ENCODE measurements around the gene CDK5RAP2.
"Not testable (repeated sequence)": the region's sequence is repeated elsewhere in the genome, so short reads cannot be mapped to it uniquely, and the experiment has no call there.

The CDK5RAP2 gene

GRCh38 chr9:120515996-120516395 lies 64.0 kb downstream of the CDK5RAP2 start:
- H3K36me3 ChIP-seq (ENCODE audit: control insufficient read depth in 2 of 2, insufficient read depth in 2 of 2, low read length in 2 of 2): peaks cover 22 to 24% of the 10 kb centered on the region in 2 donors
- not testable (repeated sequence) for H3K27ac ChIP-seq (ENCODE audit: low read length)

GRCh38 chr9:120515481-120515880 lies 64.5 kb downstream of the CDK5RAP2 start:
- H3K36me3 ChIP-seq (ENCODE audit: control insufficient read depth in 2 of 2, insufficient read depth in 2 of 2, low read length in 2 of 2): peaks cover 22 to 24% of the 10 kb centered on the region in 2 donors

More at GRCh38 chr9:120515996-120516395, 64.0 kb downstream of the CDK5RAP2 start:
- H3K9me3 ChIP-seq (ENCODE audit: control insufficient read depth in 2 of 2, low read length in 2 of 2); H3K4me1 ChIP-seq (ENCODE audit: control insufficient read depth, insufficient read depth, low read length); H3K9ac ChIP-seq (ENCODE audit: low read length in 2 of 2); H3K4me3 ChIP-seq (ENCODE audit: low read length in 2 of 2); H3K27me3 ChIP-seq (ENCODE audit: control insufficient read depth in 1 of 2, insufficient read depth in 2 of 2, low read length in 2 of 2): not testable (repeated sequence)

GRCh38 chr9:120514405-120514804 lies 65.6 kb downstream of the CDK5RAP2 start:
- Histone ChIP-seq H3K36me3 (ENCODE audit: control insufficient read depth in 2 of 2, insufficient read depth in 2 of 2, low read length in 2 of 2) (peaks cover 22 to 23% of the 10 kb centered on the region in 2 donors), H3K4me1 (ENCODE audit: control insufficient read depth, insufficient read depth, low read length) (no peaks in the 10 kb centered on the region), H3K9me3 (ENCODE audit: control insufficient read depth in 2 of 2, low read length in 2 of 2) (no peaks in the 10 kb centered on the region), H3K27ac (ENCODE audit: low read length) (no peak overlapping the region), H3K9ac (ENCODE audit: low read length in 2 of 2) (no peak overlapping the region), H3K27me3 (ENCODE audit: control insufficient read depth in 1 of 2, insufficient read depth in 2 of 2, low read length in 2 of 2) (no peaks in the 10 kb centered on the region), H3K4me3 (ENCODE audit: low read length in 2 of 2) (no peak overlapping the region)

More at GRCh38 chr9:120515481-120515880, 64.5 kb downstream of the CDK5RAP2 start:
- not testable (repeated sequence) for H3K4me1 ChIP-seq (ENCODE audit: control insufficient read depth, insufficient read depth, low read length); H3K9me3 ChIP-seq (ENCODE audit: control insufficient read depth in 2 of 2, low read length in 2 of 2); H3K9ac ChIP-seq (ENCODE audit: low read length in 2 of 2); H3K4me3 ChIP-seq (ENCODE audit: low read length in 2 of 2); H3K27me3 ChIP-seq (ENCODE audit: control insufficient read depth in 1 of 2, insufficient read depth in 2 of 2, low read length in 2 of 2); H3K27ac ChIP-seq (ENCODE audit: low read length)

GRCh38 chr9:120513825-120514396 lies 66.1 kb downstream of the CDK5RAP2 start:
- no peaks in the 10 kb centered on the region for H3K27me3 ChIP-seq (ENCODE audit: control insufficient read depth in 1 of 2, insufficient read depth in 2 of 2, low read length in 2 of 2)
- no peak overlapping the region for H3K4me3 ChIP-seq (ENCODE audit: low read length in 2 of 2)
- no peak overlapping the region for H3K27ac ChIP-seq (ENCODE audit: low read length)
- peaks cover 22 to 23% of the 10 kb centered on the region in 2 donors for H3K36me3 ChIP-seq (ENCODE audit: control insufficient read depth in 2 of 2, insufficient read depth in 2 of 2, low read length in 2 of 2)
- no peaks in the 10 kb centered on the region for H3K9me3 ChIP-seq (ENCODE audit: control insufficient read depth in 2 of 2, low read length in 2 of 2)
- H3K4me1 ChIP-seq (ENCODE audit: control insufficient read depth, insufficient read depth, low read length): no peaks in the 10 kb centered on the region
- no peak overlapping the region for H3K9ac ChIP-seq (ENCODE audit: low read length in 2 of 2)

- Histone ChIP-seq H3K9ac (ENCODE audit: low read length in 2 of 2) (no peak overlapping the region), H3K36me3 (ENCODE audit: control insufficient read depth in 2 of 2, insufficient read depth in 2 of 2, low read length in 2 of 2) (peaks cover 22 to 26% of the 10 kb centered on the region in 2 donors), H3K4me3 (ENCODE audit: low read length in 2 of 2) (no peak overlapping the region), H3K9me3 (ENCODE audit: control insufficient read depth in 2 of 2, low read length in 2 of 2) (no peaks in the 10 kb centered on the region), H3K27me3 (ENCODE audit: control insufficient read depth in 1 of 2, insufficient read depth in 2 of 2, low read length in 2 of 2) (no peaks in the 10 kb centered on the region), H3K4me1 (ENCODE audit: control insufficient read depth, insufficient read depth, low read length) (no peaks in the 10 kb centered on the region), H3K27ac (ENCODE audit: low read length) (no peak overlapping the region)
Measured at GRCh38 chr9:120510816-120511215, 69.2 kb downstream of the CDK5RAP2 start.

GRCh38 chr9:120507936-120508510 lies 71.9 kb downstream of the CDK5RAP2 start:
- Histone ChIP-seq H3K4me1 (ENCODE audit: control insufficient read depth, insufficient read depth, low read length) (no peaks in the 10 kb centered on the region), H3K4me3 (ENCODE audit: low read length in 2 of 2) (no peak overlapping the region), H3K36me3 (ENCODE audit: control insufficient read depth in 2 of 2, insufficient read depth in 2 of 2, low read length in 2 of 2) (peaks cover 17% of the 10 kb centered on the region in 2 donors), H3K9ac (ENCODE audit: low read length in 2 of 2) (no peak overlapping the region), H3K9me3 (ENCODE audit: control insufficient read depth in 2 of 2, low read length in 2 of 2) (no peaks in the 10 kb centered on the region), H3K27ac (ENCODE audit: low read length) (no peak overlapping the region), H3K27me3 (ENCODE audit: control insufficient read depth in 1 of 2, insufficient read depth in 2 of 2, low read length in 2 of 2) (no peaks in the 10 kb centered on the region)

- peaks cover 8 to 12% of the 10 kb centered on the region in 2 donors for H3K36me3 ChIP-seq (ENCODE audit: control insufficient read depth in 2 of 2, insufficient read depth in 2 of 2, low read length in 2 of 2)
- no peak overlapping the region for H3K27ac ChIP-seq (ENCODE audit: low read length)
- no peaks in the 10 kb centered on the region for H3K9me3 ChIP-seq (ENCODE audit: control insufficient read depth in 2 of 2, low read length in 2 of 2)
- H3K27me3 ChIP-seq (ENCODE audit: control insufficient read depth in 1 of 2, insufficient read depth in 2 of 2, low read length in 2 of 2): no peaks in the 10 kb centered on the region
- no peak overlapping the region for H3K9ac ChIP-seq (ENCODE audit: low read length in 2 of 2)
- no peak overlapping the region for H3K4me3 ChIP-seq (ENCODE audit: low read length in 2 of 2)
- no peaks in the 10 kb centered on the region for H3K4me1 ChIP-seq (ENCODE audit: control insufficient read depth, insufficient read depth, low read length)
Measured at GRCh38 chr9:120505186-120505585, 74.8 kb downstream of the CDK5RAP2 start.

- peaks cover 0 to 4% of the 10 kb centered on the region in 2 donors for H3K36me3 ChIP-seq (ENCODE audit: control insufficient read depth in 2 of 2, insufficient read depth in 2 of 2, low read length in 2 of 2)
- H3K9me3 ChIP-seq (ENCODE audit: control insufficient read depth in 2 of 2, low read length in 2 of 2): no peaks in the 10 kb centered on the region
- H3K4me3 ChIP-seq (ENCODE audit: low read length in 2 of 2): no peak overlapping the region
- H3K4me1 ChIP-seq (ENCODE audit: control insufficient read depth, insufficient read depth, low read length): no peaks in the 10 kb centered on the region
- H3K9ac ChIP-seq (ENCODE audit: low read length in 2 of 2): no peak overlapping the region
- H3K27ac ChIP-seq (ENCODE audit: low read length): no peak overlapping the region
- no peaks in the 10 kb centered on the region for H3K27me3 ChIP-seq (ENCODE audit: control insufficient read depth in 1 of 2, insufficient read depth in 2 of 2, low read length in 2 of 2)
Measured at GRCh38 chr9:120500733-120501132, 79.2 kb downstream of the CDK5RAP2 start.

- not testable (repeated sequence) for H3K27ac ChIP-seq (ENCODE audit: low read length); H3K9me3 ChIP-seq (ENCODE audit: control insufficient read depth in 2 of 2, low read length in 2 of 2); H3K4me1 ChIP-seq (ENCODE audit: control insufficient read depth, insufficient read depth, low read length); H3K27me3 ChIP-seq (ENCODE audit: control insufficient read depth in 1 of 2, insufficient read depth in 2 of 2, low read length in 2 of 2); H3K9ac ChIP-seq (ENCODE audit: low read length in 2 of 2); H3K4me3 ChIP-seq (ENCODE audit: low read length in 2 of 2); H3K36me3 ChIP-seq (ENCODE audit: control insufficient read depth in 2 of 2, insufficient read depth in 2 of 2, low read length in 2 of 2)
Measured at GRCh38 chr9:120497865-120498264, 82.1 kb downstream of the CDK5RAP2 start.

- H3K36me3 ChIP-seq (ENCODE audit: control insufficient read depth in 2 of 2, insufficient read depth in 2 of 2, low read length in 2 of 2); H3K4me1 ChIP-seq (ENCODE audit: control insufficient read depth, insufficient read depth, low read length); H3K9ac ChIP-seq (ENCODE audit: low read length in 2 of 2); H3K27me3 ChIP-seq (ENCODE audit: control insufficient read depth in 1 of 2, insufficient read depth in 2 of 2, low read length in 2 of 2); H3K4me3 ChIP-seq (ENCODE audit: low read length in 2 of 2); H3K9me3 ChIP-seq (ENCODE audit: control insufficient read depth in 2 of 2, low read length in 2 of 2); H3K27ac ChIP-seq (ENCODE audit: low read length): not testable (repeated sequence)
Measured at GRCh38 chr9:120496438-120496837, 83.5 kb downstream of the CDK5RAP2 start.

- no peaks in the 10 kb centered on the region for H3K27me3 ChIP-seq (ENCODE audit: control insufficient read depth in 1 of 2, insufficient read depth in 2 of 2, low read length in 2 of 2)
- peaks cover 13 to 18% of the 10 kb centered on the region in 2 donors for H3K36me3 ChIP-seq (ENCODE audit: control insufficient read depth in 2 of 2, insufficient read depth in 2 of 2, low read length in 2 of 2)
- no peak overlapping the region for H3K27ac ChIP-seq (ENCODE audit: low read length)
- no peak overlapping the region for H3K9ac ChIP-seq (ENCODE audit: low read length in 2 of 2)
- H3K4me3 ChIP-seq (ENCODE audit: low read length in 2 of 2): no peak overlapping the region
- H3K9me3 ChIP-seq (ENCODE audit: control insufficient read depth in 2 of 2, low read length in 2 of 2): no peaks in the 10 kb centered on the region
- H3K4me1 ChIP-seq (ENCODE audit: control insufficient read depth, insufficient read depth, low read length): peaks cover 5% of the 10 kb centered on the region
Measured at GRCh38 chr9:120490888-120491595, 88.9 kb downstream of the CDK5RAP2 start.
